Adrenal gland (tissue), 12 donors: ENCODE results near the gene ATF3. TPM values are rescaled to one million over a fixed set of nuclear protein-coding genes. Genes with fewer than 3 reads are reported as not detected.

Experiments used
- DNase-seq, 7 donors: peaks; one replicate each; pipeline ENCODE4 v3.0.0-alpha.2; 2019 to 2020
- H3K27ac ChIP-seq, 5 donors: fragments of 200-600 bp; sonication (generic) in 4 of 5; 1 replicate in 3 of 5; 2 replicates in 2 of 5; pipeline versions ENCODE4 v1.5.1 to v1.8.0; 2016 to 2020; ENCODE audit warnings: mild to moderate bottlenecking in 1 of 5
- H3K27me3 ChIP-seq: fragments of 200-600 bp; 2 replicates; pipeline ENCODE4 v1.8.0; 2021
- H3K36me3 ChIP-seq, 2 donors: fragments of 200-600 bp; replicated peaks in 1 of 2; 1 replicate in 1 of 2; 2 replicates in 1 of 2; pipeline versions ENCODE4 v1.5.1 to v1.8.0; 2018 to 2022
- H3K4me1 ChIP-seq, 2 donors: fragments of 200-600 bp; replicated peaks in 1 of 2; 1 replicate in 1 of 2; 2 replicates in 1 of 2; pipeline versions ENCODE4 v1.5.1 to v1.8.0; 2018 to 2021
- H3K4me3 ChIP-seq, 4 donors: fragments of 200-600 bp; sonication (generic) in 3 of 4; one replicate each; pipeline ENCODE4 v1.5.1; 2016 to 2018
- H3K9me3 ChIP-seq, 3 donors: fragments of 200-600 bp; sonication (generic) in 1 of 3; replicated peaks in 1 of 3; 1 replicate in 2 of 3; 2 replicates in 1 of 3; pipeline versions ENCODE4 v1.5.1 to v1.8.0; 2016 to 2021
- POLR2A ChIP-seq, 2 donors: fragments of 450-650 bp; IDR thresholded peaks; one replicate each; pipeline ENCODE4 v1.6.1; 2017; ENCODE audit warnings: antibody characterized with exemption in 2 of 2, mild to moderate bottlenecking in 2 of 2, moderate library complexity in 1 of 2
- WGBS, 4 donors: extraction: QIAGEN DNeasy Blood & Tissue Kit in 2 of 4; methylation state at CpG; one replicate each; pipeline versions ENCODE4 v1.1.5 to v1.1.7; 2013 to 2017; 5-methylcytosine and 5-hydroxymethylcytosine counted together
- intact Hi-C, 2 donors: fragments of 100-400 bp; cut with DNase I; formaldehyde crosslinking; loops; one replicate each; pipeline versions ENCODE4 v1.14.1 to v1.15.0; 2022 to 2023
- polyA plus RNA-seq, 3 donors: library from polyadenylated mRNA; stranded (reverse); fragments of 200-250 nt in 2 of 3; fragments of 350-450 nt in 1 of 3; fragmentation: Illumina TruSeq in 1 of 3; extraction: RNeasy Lipid Tissue Mini Kit (QIAGEN cat#74804) in 1 of 3; gene quantifications; one replicate each; pipeline ENCODE4 v1.2.3, GENCODE V29; 2013 to 2014
- total RNA-seq, 9 donors: library from RNA; depleted of rRNA in 4 of 9; stranded (reverse); fragments of >200 nt in 4 of 9; fragments of 120-200 nt in 1 of 9; fragmentation: NEBNext Ultra II Directional in 1 of 9; extraction: Animal tissue kit (Norgen Biotek cat#: 25700) in 1 of 9; gene quantifications; one replicate each; pipeline versions ENCODE4 v1.1.0 to v1.2.4, GENCODE V29; 2013 to 2023
- TF ChIP-seq, protein P1 (sequence below), 6 experiments: fragments of 450-650 bp in 4 of 6; fragments of 200-600 bp in 2 of 6; sonication (generic) in 1 of 6; IDR thresholded peaks; 1 replicate in 5 of 6; 2 replicates in 1 of 6; pipeline versions ENCODE4 v1.5.1 to v1.8.0; 2016 to 2021; ENCODE audit warnings: antibody characterized with exemption in 6 of 6, mild to moderate bottlenecking in 2 of 6, moderate library complexity in 1 of 6
- donor health status: healthy with polysubstance abuse.
- donor health status: Bipolar disorder and iron deficiency.
- donor health status: DM: yes; HTN: yes; CAD: no.
- donor health status: DM: no; HTN: no; CAD: no.
- donor health status: DM: no; HTN: no; CAD: no.
- donor health status: DM: yes; HTN: yes; CAD: no.

ATF3 gene
- total and polyA plus RNA-seq, 12 donors = 1.9 to 19.7 (median 9.9) TPM

DNA sequence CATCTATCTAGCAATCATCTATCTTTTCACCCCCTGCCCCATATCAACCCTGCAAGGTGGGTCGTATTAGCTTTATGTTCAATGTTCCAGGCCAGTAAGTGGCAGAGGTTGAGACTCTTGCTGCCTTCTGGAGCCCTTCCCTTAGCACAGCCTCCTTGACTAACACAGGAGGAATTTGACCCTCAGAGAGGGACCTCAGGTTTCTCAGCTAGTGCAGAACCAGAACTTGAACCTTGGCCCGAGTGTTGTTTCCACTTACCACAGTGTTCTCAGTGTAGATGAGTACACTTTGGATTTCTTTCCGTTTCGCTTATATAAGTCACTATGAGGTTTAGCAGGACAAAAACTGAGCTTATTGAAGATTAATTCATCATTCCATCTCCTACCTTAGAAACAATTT lies 11.1 kb upstream of the ATF3 start:
- no peaks in the 10 kb centered on the region for H3K36me3 ChIP-seq
- intact Hi-C loops = no loop called here
- peaks cover 0 to 5% of the 10 kb centered on the region in 2 donors for H3K4me1 ChIP-seq
- no peak overlapping the region for H3K4me3 ChIP-seq
- TF ChIP-seq, protein P1, sequence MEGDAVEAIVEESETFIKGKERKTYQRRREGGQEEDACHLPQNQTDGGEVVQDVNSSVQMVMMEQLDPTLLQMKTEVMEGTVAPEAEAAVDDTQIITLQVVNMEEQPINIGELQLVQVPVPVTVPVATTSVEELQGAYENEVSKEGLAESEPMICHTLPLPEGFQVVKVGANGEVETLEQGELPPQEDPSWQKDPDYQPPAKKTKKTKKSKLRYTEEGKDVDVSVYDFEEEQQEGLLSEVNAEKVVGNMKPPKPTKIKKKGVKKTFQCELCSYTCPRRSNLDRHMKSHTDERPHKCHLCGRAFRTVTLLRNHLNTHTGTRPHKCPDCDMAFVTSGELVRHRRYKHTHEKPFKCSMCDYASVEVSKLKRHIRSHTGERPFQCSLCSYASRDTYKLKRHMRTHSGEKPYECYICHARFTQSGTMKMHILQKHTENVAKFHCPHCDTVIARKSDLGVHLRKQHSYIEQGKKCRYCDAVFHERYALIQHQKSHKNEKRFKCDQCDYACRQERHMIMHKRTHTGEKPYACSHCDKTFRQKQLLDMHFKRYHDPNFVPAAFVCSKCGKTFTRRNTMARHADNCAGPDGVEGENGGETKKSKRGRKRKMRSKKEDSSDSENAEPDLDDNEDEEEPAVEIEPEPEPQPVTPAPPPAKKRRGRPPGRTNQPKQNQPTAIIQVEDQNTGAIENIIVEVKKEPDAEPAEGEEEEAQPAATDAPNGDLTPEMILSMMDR (IDR thresholded peaks at IDR 0.05) = no peak
- no peaks in the 10 kb centered on the region for H3K9me3 ChIP-seq
- H3K27ac ChIP-seq = no peak overlapping the region
- WGBS, 4 donors = 88 to 92% (median 90%) methylated on average over 4 of the region's 4 CpGs
- peaks cover 6% of the 10 kb centered on the region for H3K27me3 ChIP-seq
- DNase-seq = no peak

DNA sequence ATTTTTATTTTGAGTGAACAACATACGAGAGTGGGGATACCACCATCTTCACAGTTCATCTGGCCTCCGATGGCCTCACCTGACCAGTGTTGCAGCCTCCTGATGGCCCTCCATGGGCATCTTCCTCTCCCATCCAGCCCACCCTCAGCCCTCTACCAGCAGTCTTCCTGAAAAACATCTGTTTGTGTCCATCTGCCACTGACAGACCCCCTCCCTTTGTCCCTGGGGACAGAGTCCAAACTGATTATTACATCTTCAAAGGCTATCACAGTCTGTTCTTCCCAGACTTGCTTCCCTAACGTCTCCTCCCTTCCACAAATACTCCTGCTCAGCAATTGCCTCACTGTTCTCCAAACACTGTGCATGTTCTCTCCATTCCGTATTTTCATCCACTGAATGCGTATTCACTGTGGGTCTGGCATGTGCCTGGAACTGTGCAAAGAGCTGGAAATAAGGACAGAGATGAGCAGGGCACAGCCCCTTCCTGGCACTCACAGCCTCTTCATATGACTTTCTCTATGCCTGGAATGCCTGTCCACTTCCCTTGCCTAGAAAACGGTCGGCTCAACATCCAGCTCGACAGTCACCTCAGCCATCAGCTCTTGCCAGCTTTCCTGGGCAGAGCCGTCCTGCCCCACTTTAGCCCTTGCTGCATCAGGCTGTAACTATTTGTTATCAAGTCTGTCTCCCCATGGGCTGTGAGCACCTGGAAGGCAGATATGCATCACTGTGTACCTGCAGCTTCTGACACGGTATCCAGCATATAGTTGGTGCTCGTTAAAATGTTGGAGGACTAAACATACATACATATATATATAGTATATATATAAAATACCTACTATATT lies 8.3 kb upstream of the ATF3 start:
- Histone ChIP-seq H3K4me1 (peaks cover 0 to 5% of the 10 kb centered on the region in 2 donors), H3K4me3 (no peak overlapping the region), H3K36me3 (no peaks in the 10 kb centered on the region), H3K27me3 (peaks cover 7% of the 10 kb centered on the region), H3K9me3 (no peaks in the 10 kb centered on the region), H3K27ac (no peak overlapping the region)
- intact Hi-C loops = no loop called here
- 65 to 75% (median 74%) methylated on average over 11 of the region's 11 CpGs for WGBS, 4 donors
- no peak for DNase-seq
- TF ChIP-seq POLR2A (IDR thresholded peaks at IDR 0.05) = no peak
- TF ChIP-seq, protein P1 (IDR thresholded peaks at IDR 0.05) = no peak

DNA sequence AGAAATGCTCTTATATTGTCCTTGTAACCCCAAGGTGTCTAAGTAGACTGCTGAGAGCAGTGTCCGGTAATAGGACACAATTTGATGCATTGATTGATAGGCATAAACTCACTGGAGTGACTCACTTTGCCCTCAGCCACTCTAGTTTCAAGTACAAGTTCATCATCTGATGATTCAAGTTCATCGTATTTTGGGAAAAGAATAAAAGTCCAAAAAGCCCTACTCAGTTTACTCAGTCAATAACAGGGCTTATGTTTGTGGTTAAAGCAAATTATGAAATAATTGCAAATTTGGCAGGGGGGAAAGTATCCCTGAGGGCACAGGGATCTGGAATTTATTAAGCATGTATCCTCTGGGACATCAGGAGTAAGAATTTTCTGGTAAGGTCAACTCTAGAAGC lies 7.6 kb upstream of the ATF3 start:
- WGBS, 4 donors = 39 to 44% (median 41%) methylated on average over 2 of the region's 2 CpGs
- H3K27ac ChIP-seq = no peak overlapping the region
- no peak for TF ChIP-seq POLR2A (IDR thresholded peaks at IDR 0.05)
- TF ChIP-seq, protein P1 (IDR thresholded peaks at IDR 0.05) = no peak
- H3K27me3 ChIP-seq = peaks cover 10% of the 10 kb centered on the region
- DNase-seq = no peak
- no peak overlapping the region for H3K4me3 ChIP-seq
- H3K4me1 ChIP-seq = peaks cover 0 to 2% of the 10 kb centered on the region in 2 donors
- intact Hi-C loops = no loop called here
- H3K36me3 ChIP-seq = no peaks in the 10 kb centered on the region
- H3K9me3 ChIP-seq = no peaks in the 10 kb centered on the region

DNA sequence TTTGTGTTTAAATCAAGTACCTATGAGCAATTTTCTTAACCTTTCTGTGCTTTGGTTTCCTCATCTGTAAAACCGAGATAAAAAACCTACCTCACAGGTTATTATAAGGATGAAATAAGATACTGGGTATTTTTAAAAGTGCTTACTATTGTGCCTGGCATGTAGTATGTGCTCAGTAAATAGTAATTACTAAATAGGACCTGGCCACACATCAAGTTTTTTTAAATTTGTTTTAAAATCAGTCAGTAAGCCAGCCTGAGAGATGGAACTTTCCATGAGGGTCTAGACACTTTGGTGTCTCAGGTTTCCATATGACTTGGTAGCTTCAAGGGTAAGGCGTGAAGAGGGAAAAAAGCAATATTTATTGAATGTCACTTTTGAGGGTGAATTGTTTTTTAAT lies 7.0 kb upstream of the ATF3 start:
- no peak for DNase-seq
- H3K27me3 ChIP-seq = peaks cover 15% of the 10 kb centered on the region
- H3K9me3 ChIP-seq = no peaks in the 10 kb centered on the region
- TF ChIP-seq, protein P1 (IDR thresholded peaks at IDR 0.05) = no peak
- TF ChIP-seq POLR2A (IDR thresholded peaks at IDR 0.05) = no peak
- no peak overlapping the region for H3K27ac ChIP-seq
- no peaks in the 10 kb centered on the region for H3K36me3 ChIP-seq
- H3K4me1 ChIP-seq = peaks cover 0 to 6% of the 10 kb centered on the region in 2 donors
- H3K4me3 ChIP-seq = no peak overlapping the region
- WGBS, 4 donors = 77 to 83% (median 79%) methylated on average over 2 of the region's 2 CpGs
- intact Hi-C loops = no loop called here
